ENCODE data around the gene RHOB.

RHOB gene

DNA sequence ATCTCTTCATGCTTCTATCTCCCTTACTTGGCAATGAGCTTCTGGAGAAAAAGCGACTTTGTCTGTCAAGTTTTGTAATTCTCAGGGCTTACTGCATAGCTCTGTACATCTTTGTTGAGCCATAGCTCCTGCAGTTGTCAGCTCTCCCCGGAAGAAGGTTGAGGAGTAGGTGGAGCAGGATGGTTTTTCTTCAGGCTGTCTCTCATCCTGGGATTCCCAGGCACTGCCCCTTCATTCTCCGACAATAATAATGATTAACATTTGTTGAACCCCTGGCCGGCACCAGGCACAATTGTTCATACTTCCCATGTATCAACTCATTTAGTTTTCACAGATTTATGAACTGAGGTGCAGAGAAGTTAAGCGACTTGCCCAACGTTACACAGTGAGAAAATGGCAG is 23.5 kb upstream of the RHOB start:
- FAIRE-seq (no peak), DNase-seq (ENCODE audit: insufficient read length) (no peak)
- TF ChIP-seq TAF1 (IDR thresholded peaks at IDR 0.05; ENCODE audit: borderline replicate concordance, low read depth, low read length) (no peak), POLR2AphosphoS5 (IDR thresholded peaks at IDR 0.05; ENCODE audit: low read depth, low read length) (no peak), POLR2A (IDR thresholded peaks at IDR 0.05; ENCODE audit: low read depth, low read length) (no peak)

DNA sequence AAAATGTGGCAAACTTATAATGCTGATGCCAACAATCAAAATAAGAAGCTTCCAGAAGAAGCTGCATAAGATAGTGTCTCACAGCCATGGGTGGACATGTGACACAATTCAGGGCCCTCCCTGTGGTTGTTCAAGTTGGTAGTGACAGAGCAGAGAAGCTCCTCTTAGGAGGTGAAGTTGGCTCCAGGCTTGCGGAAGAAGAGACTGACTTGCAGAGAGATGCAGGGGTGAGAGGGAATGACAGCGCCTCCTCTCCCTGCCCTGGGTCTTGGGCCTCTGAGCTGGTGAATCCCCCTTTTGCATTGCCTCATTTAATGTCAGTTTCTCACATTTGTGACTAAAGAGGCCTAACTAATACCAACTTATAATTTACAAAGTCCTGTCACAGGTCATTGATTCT is 23.0 kb upstream of the RHOB start:
- no peak for DNase-seq (ENCODE audit: insufficient read length)
- FAIRE-seq: no peak

GRCh38 chr2:20424300-20425290 is 22.3 kb upstream of the RHOB start:
- DNase-seq (ENCODE audit: insufficient read length): peak; percentile 53
- TF ChIP-seq TAF1 (IDR thresholded peaks at IDR 0.05; ENCODE audit: borderline replicate concordance, low read depth, low read length): no peak
- TF ChIP-seq POLR2AphosphoS5 (IDR thresholded peaks at IDR 0.05; ENCODE audit: low read depth, low read length): no peak
- no peak for TF ChIP-seq POLR2A (IDR thresholded peaks at IDR 0.05; ENCODE audit: low read depth, low read length)
- FAIRE-seq: peak; percentile 93

More for the DNA sequence above, 23.0 kb upstream of the RHOB start:
- TF ChIP-seq POLR2AphosphoS5 (IDR thresholded peaks at IDR 0.05; ENCODE audit: low read depth, low read length): no peak
- no peak for TF ChIP-seq TAF1 (IDR thresholded peaks at IDR 0.05; ENCODE audit: borderline replicate concordance, low read depth, low read length)
- no peak for TF ChIP-seq POLR2A (IDR thresholded peaks at IDR 0.05; ENCODE audit: low read depth, low read length)

- TF ChIP-seq POLR2AphosphoS5 (IDR thresholded peaks at IDR 0.05; ENCODE audit: low read depth, low read length) (no peak), POLR2A (IDR thresholded peaks at IDR 0.05; ENCODE audit: low read depth, low read length) (no peak), TAF1 (IDR thresholded peaks at IDR 0.05; ENCODE audit: borderline replicate concordance, low read depth, low read length) (no peak)
- FAIRE-seq (no peak), DNase-seq (ENCODE audit: insufficient read length) (no peak)
Measured at GRCh38 chr2:20425371-20425881, 21.4 kb upstream of the RHOB start.

DNA sequence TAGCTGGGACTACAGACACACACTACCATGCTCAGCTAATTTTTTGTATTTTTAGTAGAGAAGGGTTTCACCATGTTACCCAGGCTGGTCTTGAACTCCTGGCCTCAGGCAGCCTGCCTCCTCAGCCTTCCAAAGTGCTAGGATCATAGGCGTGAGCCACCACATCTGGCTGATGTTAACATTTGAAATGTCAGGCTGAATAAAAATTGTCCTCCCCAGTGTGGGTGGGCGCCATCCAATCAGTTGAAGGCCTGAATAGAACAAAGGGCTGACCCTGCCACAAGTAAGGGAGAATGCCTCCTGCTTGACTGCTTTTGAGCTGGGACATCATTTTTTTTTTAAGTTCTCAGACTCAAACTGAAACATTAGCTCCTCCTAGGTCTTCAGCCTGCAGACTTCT is 21.0 kb upstream of the RHOB start:
- no peak for FAIRE-seq

DNA sequence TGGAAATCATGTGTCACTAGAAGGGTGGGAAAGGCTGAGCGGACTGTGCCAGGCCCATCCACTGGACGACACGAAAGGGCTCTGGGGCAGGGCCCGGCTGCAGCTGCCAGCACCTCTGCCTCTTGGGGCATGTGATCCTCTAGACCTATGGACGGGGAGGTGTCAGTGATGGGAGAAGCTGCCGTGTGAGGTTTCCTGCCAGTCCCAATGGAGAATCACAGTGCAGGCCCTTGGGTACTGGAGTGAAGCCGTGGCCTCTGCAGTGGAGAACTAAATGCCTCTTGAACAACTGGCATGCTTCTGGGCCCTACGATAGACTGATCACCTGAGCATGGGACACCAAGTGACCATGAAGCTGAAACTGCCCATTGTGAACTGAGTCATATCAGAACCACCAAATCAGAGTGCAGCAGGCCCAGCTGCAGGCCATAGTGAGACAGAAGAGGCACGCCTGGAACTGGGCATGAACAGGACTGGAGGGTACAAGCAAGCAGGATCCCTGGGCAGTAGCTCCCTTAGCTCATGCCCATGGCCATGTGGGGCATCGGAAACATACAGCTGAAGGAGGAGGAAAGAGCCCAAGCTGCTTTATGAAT is 18.8 kb upstream of the RHOB start:
- no peak for FAIRE-seq
- TF ChIP-seq POLR2AphosphoS5 (IDR thresholded peaks at IDR 0.05; ENCODE audit: low read depth, low read length) (no peak), POLR2A (IDR thresholded peaks at IDR 0.05; ENCODE audit: low read depth, low read length) (no peak), TAF1 (IDR thresholded peaks at IDR 0.05; ENCODE audit: borderline replicate concordance, low read depth, low read length) (no peak)
- no peak for DNase-seq (ENCODE audit: insufficient read length)

More for the DNA sequence above, 21.0 kb upstream of the RHOB start:
- no peak for TF ChIP-seq POLR2AphosphoS5 (IDR thresholded peaks at IDR 0.05; ENCODE audit: low read depth, low read length)
- TF ChIP-seq TAF1 (IDR thresholded peaks at IDR 0.05; ENCODE audit: borderline replicate concordance, low read depth, low read length): no peak
- no peak for TF ChIP-seq POLR2A (IDR thresholded peaks at IDR 0.05; ENCODE audit: low read depth, low read length)
- DNase-seq (ENCODE audit: insufficient read length): no peak

DNA sequence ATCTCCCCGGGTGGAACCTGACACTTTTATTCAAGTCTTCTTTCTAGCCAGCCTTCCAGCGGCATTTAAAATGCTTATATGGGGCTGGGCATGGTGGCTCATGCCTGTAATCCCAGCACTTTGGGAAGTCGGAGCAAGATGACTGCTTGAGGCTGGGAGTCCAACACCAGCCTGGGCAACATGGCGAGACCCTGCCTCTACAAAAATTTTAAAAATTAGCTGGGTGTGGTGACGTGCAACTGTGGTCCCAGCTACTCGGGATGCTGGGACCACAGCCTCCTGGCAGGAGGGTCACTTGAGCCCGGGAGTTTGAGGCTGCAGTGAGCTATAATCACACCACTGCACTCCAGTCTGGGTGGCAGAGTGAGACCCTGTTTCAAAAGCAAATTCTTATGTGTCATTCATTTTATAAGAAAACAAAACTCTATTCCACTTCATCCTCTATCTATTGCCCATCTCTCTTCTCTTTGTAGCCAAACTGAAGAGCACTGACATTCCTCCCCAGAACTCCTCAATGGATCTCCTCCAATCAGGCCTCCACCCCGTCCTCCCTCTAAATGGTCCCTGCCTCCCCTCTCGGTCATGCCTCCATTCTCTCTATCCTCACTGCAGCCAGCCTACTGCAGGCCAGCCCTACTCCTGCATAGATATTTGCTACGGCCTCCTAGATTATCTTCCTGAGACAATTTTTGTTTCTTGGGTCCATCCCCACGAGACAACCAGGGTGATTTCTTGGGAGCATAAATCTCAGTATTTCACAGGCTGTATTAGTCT is 18.0 kb upstream of the RHOB start:
- FAIRE-seq (peak; percentile 33), DNase-seq (ENCODE audit: insufficient read length) (no peak)
- TF ChIP-seq TAF1 (IDR thresholded peaks at IDR 0.05; ENCODE audit: borderline replicate concordance, low read depth, low read length) (no peak), POLR2A (IDR thresholded peaks at IDR 0.05; ENCODE audit: low read depth, low read length) (no peak), POLR2AphosphoS5 (IDR thresholded peaks at IDR 0.05; ENCODE audit: low read depth, low read length) (no peak)

GRCh38 chr2:20429528-20429927 is 17.3 kb upstream of the RHOB start:
- TF ChIP-seq TAF1 (IDR thresholded peaks at IDR 0.05; ENCODE audit: borderline replicate concordance, low read depth, low read length) (no peak), POLR2A (IDR thresholded peaks at IDR 0.05; ENCODE audit: low read depth, low read length) (no peak)
- DNase-seq (ENCODE audit: insufficient read length): no peak
- FAIRE-seq: peak; percentile 81

GRCh38 chr2:20430035-20430434 is 16.8 kb upstream of the RHOB start:
- no peak for FAIRE-seq
- TF ChIP-seq POLR2AphosphoS5 (IDR thresholded peaks at IDR 0.05; ENCODE audit: low read depth, low read length): no peak
- no peak for TF ChIP-seq TAF1 (IDR thresholded peaks at IDR 0.05; ENCODE audit: borderline replicate concordance, low read depth, low read length)
- TF ChIP-seq POLR2A (IDR thresholded peaks at IDR 0.05; ENCODE audit: low read depth, low read length): no peak
- no peak for DNase-seq (ENCODE audit: insufficient read length)

GRCh38 chr2:20430461-20431300 is 16.2 kb upstream of the RHOB start:
- FAIRE-seq: no peak
- TF ChIP-seq POLR2AphosphoS5 (IDR thresholded peaks at IDR 0.05; ENCODE audit: low read depth, low read length) (no peak), POLR2A (IDR thresholded peaks at IDR 0.05; ENCODE audit: low read depth, low read length) (no peak), TAF1 (IDR thresholded peaks at IDR 0.05; ENCODE audit: borderline replicate concordance, low read depth, low read length) (no peak)

More at GRCh38 chr2:20430461-20431300, 16.2 kb upstream of the RHOB start:
- no peak for DNase-seq (ENCODE audit: insufficient read length)

All from GM12892 (cell line).